ENCODE data around the gene RBM3. TPM values are rescaled to one million over a fixed set of nuclear protein-coding genes. Genes with fewer than 3 reads are reported as not detected.
"Not testable (repeated sequence)": the region's sequence is repeated elsewhere in the genome, so short reads cannot be mapped to it uniquely, and the experiment has no call there.

The RBM3 gene
- total RNA-seq, 4 donors from 2014 or later: 83.7 to 233 (median 182) TPM

GRCh38 chrX:48540480-48540879 lies 33.8 kb upstream of the RBM3 start:
- Histone ChIP-seq H3K4me1 (peaks cover 0 to 16% (median 0%) of the 10 kb centered on the region in 3 donors), H3K27me3 (no peaks in the 10 kb centered on the region), H3K27ac (peak overlapping the region in 3 of 4 donors; percentile 87 to 94 (median 88)), H3K36me3 (peaks cover 0 to 25% of the 10 kb centered on the region in 2 donors), H3K9me3 (no peaks in the 10 kb centered on the region), H3K4me3 (peak overlapping the region; percentile 49 to 74)
- TF ChIP-seq POLR2A (IDR thresholded peaks at IDR 0.05) (no peak), EP300 (IDR thresholded peaks at IDR 0.05) (no peak), POLR2AphosphoS5 (IDR thresholded peaks at IDR 0.05) (no peak)
- TF ChIP-seq, protein P1, sequence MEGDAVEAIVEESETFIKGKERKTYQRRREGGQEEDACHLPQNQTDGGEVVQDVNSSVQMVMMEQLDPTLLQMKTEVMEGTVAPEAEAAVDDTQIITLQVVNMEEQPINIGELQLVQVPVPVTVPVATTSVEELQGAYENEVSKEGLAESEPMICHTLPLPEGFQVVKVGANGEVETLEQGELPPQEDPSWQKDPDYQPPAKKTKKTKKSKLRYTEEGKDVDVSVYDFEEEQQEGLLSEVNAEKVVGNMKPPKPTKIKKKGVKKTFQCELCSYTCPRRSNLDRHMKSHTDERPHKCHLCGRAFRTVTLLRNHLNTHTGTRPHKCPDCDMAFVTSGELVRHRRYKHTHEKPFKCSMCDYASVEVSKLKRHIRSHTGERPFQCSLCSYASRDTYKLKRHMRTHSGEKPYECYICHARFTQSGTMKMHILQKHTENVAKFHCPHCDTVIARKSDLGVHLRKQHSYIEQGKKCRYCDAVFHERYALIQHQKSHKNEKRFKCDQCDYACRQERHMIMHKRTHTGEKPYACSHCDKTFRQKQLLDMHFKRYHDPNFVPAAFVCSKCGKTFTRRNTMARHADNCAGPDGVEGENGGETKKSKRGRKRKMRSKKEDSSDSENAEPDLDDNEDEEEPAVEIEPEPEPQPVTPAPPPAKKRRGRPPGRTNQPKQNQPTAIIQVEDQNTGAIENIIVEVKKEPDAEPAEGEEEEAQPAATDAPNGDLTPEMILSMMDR (IDR thresholded peaks at IDR 0.05): no peak
- 41 to 82% methylated on average over 3 to 6 of the region's 7 CpGs for WGBS, 2 donors (ENCODE audit: low coverage in 1 of 2)
- ATAC-seq: no peak

DNA sequence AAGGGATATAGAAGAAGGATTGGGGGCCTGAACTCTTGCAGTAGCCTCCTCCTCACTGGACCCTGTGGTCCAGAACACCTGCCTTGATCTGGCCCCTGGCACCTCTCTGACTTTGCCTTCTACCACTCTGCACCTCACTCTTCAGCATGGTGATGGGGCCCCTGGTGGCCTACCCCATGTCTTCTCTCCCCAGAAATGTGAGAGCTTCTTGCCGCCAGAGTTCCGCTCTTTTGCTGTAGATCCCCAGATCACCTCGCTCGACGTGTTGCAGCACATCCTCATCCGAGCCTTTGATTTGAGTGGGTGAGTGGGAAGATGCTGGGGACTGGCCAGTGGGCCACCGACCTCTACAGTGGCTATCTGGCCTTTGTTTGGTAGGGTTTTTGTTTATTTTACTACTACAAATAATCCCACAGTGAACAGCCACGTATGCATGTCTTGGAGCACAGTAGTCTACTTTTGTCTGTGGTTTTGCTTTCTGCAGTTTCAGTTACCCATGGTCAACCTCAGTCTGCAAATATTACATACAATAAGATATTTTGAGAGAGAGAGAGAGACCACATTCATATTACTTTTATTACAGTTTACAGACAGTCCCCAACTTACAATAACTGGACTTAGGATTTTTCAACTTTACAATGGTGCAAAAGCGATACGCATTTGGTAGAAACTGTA lies 33.0 kb upstream of the RBM3 start:
- Histone ChIP-seq H3K4me1 (peaks cover 0 to 16% (median 0%) of the 10 kb centered on the region in 3 donors), H3K27ac (no peak overlapping the region), H3K36me3 (peaks cover 0 to 29% of the 10 kb centered on the region in 2 donors), H3K4me3 (no peak overlapping the region), H3K27me3 (no peaks in the 10 kb centered on the region), H3K9me3 (no peaks in the 10 kb centered on the region)
- no peak for TF ChIP-seq POLR2A (IDR thresholded peaks at IDR 0.05)
- TF ChIP-seq, protein P1 (IDR thresholded peaks at IDR 0.05): no peak
- no peak for TF ChIP-seq POLR2AphosphoS5 (IDR thresholded peaks at IDR 0.05)
- ATAC-seq: no peak
- WGBS, 2 donors (ENCODE audit: low coverage in 1 of 2): 62 to 73% methylated on average over 3 to 4 of the region's 10 CpGs

GRCh38 chrX:48548871-48549270 lies 25.4 kb upstream of the RBM3 start:
- Histone ChIP-seq H3K27me3 (no peaks in the 10 kb centered on the region), H3K4me1 (no peaks in the 10 kb centered on the region), H3K27ac (no peak overlapping the region), H3K9me3 (no peaks in the 10 kb centered on the region), H3K4me3 (no peak overlapping the region), H3K36me3 (peaks cover 0 to 64% of the 10 kb centered on the region in 2 donors)
- 83 to 89% methylated on average over 3 of the region's 3 CpGs for WGBS, 2 donors (ENCODE audit: low coverage in 1 of 2)
- no peak for TF ChIP-seq EP300 (IDR thresholded peaks at IDR 0.05)
- no peak for TF ChIP-seq POLR2A (IDR thresholded peaks at IDR 0.05)
- TF ChIP-seq POLR2AphosphoS5 (IDR thresholded peaks at IDR 0.05): no peak
- TF ChIP-seq, protein P1 (IDR thresholded peaks at IDR 0.05): no peak
- no peak for ATAC-seq

GRCh38 chrX:48555731-48556325 lies 18.5 kb upstream of the RBM3 start:
- WGBS, 2 donors (ENCODE audit: low coverage in 1 of 2): 68 to 91% methylated on average over 3 to 5 of the region's 9 CpGs
- ATAC-seq, H3K9me3 ChIP-seq, H3K27ac ChIP-seq, H3K4me1 ChIP-seq, H3K4me3 ChIP-seq, H3K27me3 ChIP-seq: not testable (repeated sequence)
- H3K36me3 ChIP-seq: peaks cover 0 to 74% of the 10 kb centered on the region in 2 donors

DNA sequence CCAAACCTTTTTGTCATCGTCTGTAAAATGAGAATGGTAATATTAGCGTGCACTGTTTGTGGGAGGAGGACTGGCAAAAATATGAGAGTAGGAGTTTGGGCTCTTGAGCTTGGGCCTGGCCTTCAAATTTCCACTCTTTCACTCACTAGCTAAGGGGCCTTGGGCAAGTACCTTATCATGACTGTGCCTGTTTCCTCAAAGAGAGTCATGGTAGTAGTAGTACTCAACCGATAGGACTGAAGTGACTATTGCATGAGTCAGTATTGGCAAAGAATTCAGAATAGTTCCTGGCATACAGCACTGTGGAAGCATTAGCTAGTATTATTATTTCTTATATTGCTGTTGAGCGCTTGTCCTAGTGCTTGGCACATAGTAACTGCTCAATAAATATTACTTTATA lies 16.0 kb upstream of the RBM3 start:
- peak; percentile 53 for ATAC-seq
- Histone ChIP-seq H3K4me3 (no peak overlapping the region), H3K4me1 (no peaks in the 10 kb centered on the region), H3K9me3 (no peaks in the 10 kb centered on the region), H3K27ac (no peak overlapping the region), H3K27me3 (no peaks in the 10 kb centered on the region), H3K36me3 (peaks cover 0 to 68% of the 10 kb centered on the region in 2 donors)
- no peak for TF ChIP-seq EP300 (IDR thresholded peaks at IDR 0.05)
- WGBS, 2 donors (ENCODE audit: low coverage in 1 of 2): 71 to 72% methylated on average over 1 to 3 of the region's 4 CpGs

DNA sequence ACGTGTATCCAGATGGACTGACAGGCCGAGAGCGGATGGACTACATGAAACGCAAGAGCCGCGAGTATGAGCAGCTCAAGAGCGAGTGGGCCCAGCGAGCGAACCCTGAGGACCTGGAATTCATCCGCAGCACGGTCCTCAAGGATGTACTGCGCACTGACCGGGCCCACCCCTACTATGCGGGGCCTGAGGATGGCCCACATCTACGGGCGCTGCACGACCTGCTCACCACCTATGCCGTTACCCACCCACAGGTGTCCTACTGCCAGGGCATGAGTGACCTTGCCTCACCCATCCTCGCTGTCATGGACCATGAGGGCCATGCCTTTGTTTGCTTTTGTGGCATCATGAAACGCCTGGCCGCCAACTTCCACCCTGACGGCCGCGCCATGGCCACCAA lies 14.6 kb upstream of the RBM3 start:
- no peak for ATAC-seq
- 100% methylated on average over 1 of the region's 24 CpGs; no CpG with 5 or more reads in 1 of the 2 donors for WGBS, 2 donors (ENCODE audit: low coverage in 1 of 2)
- peaks cover 0 to 66% of the 10 kb centered on the region in 2 donors for H3K36me3 ChIP-seq

More for the DNA sequence above, 14.6 kb upstream of the RBM3 start:
- TF ChIP-seq POLR2AphosphoS5 (IDR thresholded peaks at IDR 0.05) (no peak), EP300 (IDR thresholded peaks at IDR 0.05) (no peak), POLR2A (IDR thresholded peaks at IDR 0.05) (no peak)
- TF ChIP-seq, protein P1 (IDR thresholded peaks at IDR 0.05): no peak
- Histone ChIP-seq H3K27me3 (no peaks in the 10 kb centered on the region), H3K9me3 (no peaks in the 10 kb centered on the region), H3K4me3 (no peak overlapping the region), H3K4me1 (no peaks in the 10 kb centered on the region), H3K27ac (no peak overlapping the region)

Data from gastroesophageal sphincter (tissue), 4 donors.